HG03159 (cell line): ENCODE data around the gene GABARAPL1.
"Not testable (repeated sequence)": the region's sequence is repeated elsewhere in the genome, so short reads cannot be mapped to it uniquely, and the experiment has no call there.

Experiments
- ATAC-seq: cut with Tn5 transposase; IDR thresholded peaks from one replicate; pipeline ENCODE4 v1.9.1; 2021; ENCODE audit warnings: mild to moderate bottlenecking, moderate library complexity; ENCODE audit not compliant: unreplicated experiment

The GABARAPL1 gene

DNA sequence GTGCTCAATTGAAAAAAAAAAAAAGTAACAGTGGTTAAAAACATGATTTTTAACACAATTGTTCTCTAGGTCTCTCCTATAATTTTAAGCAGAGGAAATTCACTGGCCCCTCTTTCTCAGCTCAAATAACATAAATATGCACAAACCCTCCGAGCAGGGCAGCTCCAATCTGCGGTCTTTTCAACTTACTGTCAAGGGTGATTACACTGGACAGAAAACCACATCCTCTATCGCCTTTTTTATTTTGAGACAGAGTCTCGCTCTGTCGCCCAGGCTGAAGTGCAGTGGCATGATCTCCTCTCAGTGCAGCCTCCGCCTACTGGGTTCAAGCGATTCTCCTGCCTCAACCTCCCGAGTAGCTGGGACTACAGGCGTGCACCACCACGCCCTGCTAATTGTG is 16.5 kb upstream of the GABARAPL1 start:
- peak; percentile 92 for ATAC-seq

DNA sequence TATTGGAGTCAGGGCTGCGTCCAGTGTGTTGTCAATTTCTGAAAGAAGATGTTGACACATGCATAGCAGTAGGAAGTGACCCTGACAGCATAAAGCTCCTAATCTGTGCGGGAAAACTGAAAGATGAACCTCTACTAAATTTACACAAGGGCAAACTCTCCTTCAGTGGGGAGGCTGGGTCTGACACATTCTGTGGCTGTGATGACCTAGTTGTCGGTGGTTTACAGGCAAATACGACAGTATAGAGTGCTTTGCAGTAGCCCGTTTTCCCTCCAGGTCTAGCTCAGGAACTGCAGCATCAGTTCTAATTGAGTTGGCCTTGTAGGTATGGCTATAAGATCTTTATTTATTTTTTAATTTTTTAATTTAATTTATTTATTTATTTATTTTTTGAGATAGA is 14.8 kb upstream of the GABARAPL1 start:
- no peak for ATAC-seq

DNA sequence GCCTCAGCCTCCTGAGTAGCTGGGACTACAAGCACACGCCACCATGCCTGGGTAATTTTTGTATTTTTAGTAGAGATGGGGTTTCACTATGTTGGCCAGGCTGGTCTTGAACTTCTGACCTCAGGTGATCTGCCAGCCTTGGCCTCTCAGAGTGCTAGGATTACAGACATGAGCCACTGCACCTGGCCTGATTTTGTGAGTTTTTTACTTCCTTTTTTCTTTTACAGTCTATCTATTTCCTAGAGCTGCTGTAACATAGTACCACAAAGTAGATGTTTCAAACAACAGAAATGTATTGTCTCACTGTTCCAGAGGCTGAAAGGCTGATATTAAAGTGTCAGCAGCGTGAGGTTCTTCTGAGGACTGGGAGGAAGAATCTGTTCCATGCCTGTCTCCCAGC is 8.2 kb upstream of the GABARAPL1 start:
- not testable (repeated sequence) for ATAC-seq

DNA sequence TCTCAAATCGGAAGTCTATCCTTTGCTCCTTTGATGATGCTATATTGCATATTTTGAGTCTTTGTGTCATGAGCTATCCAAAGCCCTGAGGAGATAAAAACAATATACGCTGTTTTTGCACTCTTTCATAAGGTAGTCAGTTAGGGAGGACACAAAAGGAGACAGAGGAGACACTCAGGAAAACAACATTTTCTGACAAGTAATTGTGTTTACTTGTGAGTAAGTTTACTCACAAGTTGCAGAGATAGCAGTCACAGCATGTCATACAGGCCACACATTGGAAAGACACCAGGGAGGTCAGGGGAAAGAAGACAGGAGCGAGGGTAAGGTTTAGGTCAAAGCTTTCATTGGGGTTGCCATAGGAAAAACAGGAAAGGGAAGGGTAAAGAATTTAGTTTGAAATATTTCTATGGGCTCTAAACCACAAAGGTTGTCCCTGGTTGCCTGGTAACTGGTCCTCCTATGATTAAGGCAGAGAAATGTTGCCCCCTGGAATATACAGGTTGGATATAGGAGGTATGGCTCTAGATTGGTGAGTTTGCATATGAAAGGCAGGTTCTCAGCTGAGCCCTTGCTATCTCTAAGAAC is 7.4 kb upstream of the GABARAPL1 start:
- no peak for ATAC-seq

DNA sequence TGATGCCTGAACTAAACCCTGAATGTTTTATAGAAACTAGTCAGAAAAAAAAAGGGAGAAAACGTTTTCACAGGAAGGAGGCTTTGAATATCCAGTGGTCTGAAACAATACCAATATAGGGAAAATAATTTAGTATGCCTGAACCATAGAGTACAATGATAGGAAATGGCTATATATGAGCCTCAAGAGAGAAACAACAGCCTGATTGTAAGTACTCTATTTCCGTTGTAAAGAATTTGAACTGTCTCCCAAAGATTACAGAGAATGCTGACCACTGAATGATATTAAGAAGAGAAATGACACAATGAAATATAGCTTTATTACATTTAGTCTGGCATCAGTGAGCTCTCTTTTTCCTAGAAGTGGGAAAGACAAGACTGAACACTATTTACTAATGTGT is 5.5 kb upstream of the GABARAPL1 start:
- ATAC-seq, result no peak

DNA sequence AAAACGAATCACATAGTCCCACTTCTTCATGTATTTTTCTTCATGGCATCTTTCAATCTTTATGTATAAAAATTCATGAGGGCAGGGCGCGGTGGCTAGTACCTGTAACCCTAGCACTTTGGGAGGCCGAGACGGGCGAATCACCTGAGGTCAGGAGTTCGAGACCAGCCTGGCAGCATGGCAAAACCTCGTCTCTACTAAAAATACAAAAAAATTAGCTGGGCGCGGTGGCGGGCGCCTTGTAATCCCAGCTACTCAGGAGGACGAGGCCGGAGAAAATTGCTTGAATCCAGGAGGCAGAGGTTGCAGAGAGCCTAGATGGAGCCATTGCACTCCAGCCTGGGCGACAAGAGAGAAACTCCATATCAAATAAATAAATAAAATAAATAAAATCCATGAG is 2.5 kb upstream of the GABARAPL1 start:
- ATAC-seq, result no peak

DNA sequence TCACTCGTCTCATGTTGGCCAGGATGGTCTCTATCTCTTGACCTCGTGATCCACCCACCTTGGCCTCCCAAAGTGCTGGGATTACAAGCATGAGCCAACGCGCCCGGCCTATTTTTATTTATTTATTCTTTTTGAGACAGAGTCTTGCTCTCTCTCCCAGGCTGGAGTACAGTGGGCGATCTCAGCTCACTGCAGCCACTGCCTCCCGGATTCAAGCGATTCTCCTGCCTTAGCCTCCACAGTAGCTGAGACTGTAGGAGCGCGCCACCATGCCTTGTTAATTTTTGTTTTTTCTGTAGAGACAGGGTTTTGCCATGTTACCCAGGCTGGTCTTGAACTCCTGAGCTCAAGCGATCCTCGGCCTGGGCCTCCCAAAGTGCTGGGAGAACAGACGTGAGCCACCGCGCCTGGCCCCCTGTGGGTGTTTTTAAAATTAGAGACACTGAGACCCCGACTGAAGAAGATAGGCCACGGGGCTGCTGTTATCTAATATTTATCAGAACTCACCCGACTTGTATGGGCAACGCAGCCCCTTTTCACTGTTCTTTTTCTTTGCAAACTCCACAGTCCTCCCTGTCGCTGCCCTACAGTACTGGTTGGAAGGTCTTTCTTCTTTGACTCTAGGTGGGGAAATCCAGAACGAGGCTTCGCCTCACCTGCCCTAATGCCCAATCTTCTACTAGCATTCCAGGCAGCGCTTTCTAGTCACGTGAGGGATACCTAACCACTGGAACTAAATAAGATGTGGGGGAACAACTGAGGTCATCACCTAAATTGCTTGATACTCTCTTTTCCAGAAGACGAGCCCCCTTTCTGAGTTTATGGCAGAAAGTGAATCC is 1.4 kb upstream of the GABARAPL1 start:
- no peak for ATAC-seq

DNA sequence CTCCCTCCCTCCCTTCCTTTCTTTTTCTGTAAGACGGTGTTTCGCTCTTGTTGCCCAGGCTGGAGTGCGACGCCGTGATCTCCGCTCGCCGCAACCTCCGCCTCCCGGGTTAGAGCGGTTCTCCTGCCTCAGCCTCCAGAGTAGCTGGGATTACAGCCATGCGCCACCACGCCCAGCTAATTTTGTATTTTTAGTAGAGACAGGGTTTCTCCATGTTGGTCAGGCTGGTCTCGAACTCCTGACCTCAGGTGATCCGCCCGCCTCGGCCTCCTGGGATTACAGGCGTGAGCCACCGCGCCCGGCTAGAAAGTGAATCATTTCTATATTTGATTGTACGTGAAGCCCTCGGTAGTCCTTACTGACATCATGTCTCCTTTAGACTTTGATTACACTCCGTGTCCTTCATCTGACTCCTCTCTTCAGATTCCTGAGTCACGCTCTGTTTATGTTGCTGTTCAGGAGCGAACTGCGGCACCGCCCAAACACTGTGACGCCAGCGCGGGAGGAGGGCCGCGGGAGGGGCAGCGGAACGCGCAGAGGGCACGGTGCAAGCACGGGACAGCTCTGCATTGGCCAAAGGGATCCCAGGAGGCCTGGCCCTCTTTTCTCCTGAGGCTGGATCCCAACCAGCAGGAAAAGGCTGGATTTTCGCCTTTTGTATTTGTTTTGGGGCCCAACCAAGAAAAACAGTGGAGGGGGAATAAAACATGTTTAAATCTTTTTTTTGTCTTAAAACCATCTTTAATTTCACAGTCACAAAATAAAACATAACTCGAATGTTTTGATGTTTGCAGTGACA is 538 bp upstream of the GABARAPL1 start:
- ATAC-seq, result no peak

DNA sequence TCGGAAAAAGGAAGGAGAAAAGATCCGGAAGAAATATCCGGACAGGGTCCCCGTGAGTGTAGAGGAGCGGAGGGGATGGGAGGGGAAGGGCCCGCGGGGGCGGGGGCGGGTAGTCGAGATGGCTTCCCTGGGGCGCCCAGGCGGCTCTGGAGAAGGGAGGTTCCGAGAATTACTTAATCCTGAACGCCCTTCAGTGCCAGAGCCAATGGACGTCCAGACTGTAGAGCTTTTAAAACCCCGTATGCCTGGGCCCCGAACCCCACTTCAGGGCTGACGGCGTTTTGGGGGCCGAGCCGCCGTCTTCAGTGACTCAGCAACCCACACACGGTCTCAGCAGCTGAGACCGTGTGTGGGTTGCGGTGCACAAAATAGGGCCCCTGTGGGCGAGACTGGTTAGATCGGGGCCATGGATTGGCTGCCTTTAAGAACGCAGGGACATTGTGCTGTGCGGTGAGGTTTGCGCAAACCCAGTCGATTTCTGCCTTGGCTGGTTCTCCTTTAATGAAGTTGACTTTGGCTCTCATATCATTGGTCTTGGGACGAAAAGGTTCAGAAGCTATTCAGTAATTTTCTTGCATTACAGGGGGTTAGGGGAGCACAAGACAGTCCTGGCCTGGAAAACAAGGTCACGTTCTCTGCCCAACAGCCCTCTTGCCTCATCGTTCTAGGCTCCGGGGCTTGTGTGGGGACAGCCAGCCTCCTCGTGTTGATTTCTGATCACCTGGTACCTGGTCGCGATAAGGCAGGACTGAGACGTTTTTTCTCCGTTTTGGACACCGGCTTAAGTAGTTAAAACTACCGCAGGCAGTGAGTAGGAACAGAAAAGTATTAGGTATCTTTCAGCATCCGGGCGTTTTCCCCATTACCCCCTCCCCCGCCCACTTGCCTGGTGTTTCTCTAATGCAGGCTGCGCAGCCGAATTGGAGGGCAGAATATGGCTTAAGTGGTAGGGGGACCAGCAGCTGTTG is 775 bp downstream of the GABARAPL1 start:
- ATAC-seq, result peak; percentile 39

DNA sequence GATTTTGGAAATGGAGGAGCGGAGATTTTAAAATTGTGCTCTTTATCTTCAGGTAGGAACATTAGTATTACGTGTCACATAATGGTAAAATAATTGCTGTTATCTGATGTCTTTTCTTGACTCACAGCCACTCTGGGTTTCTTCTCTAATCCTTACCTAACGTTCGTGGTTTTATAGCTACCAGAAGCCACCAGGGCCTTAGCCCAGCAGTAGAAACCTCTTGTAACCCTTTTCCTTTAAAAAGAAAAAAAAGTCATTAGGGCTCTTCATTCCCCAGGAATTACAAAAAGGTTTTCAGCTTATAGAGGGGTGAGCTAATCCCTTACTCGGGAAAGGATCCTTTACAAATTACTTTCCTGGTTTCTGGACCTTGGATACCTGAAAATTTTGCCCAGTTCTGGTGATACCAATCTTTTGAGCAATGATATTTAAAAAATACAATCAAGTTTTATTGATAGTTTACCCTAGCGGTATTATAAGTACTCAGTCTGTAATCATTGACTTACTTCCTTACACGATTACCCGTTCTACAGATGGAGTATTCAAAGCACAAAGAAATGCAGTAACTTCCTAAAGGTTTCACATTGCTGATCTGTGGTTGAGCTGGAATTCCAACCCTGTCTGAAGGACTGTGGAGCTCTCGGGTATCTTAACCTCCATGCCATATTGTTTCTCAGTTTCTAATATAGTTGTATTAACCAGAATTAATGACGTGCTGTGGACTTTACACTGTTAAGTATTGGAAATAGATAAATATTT is 1.6 kb downstream of the GABARAPL1 start:
- ATAC-seq, result no peak

DNA sequence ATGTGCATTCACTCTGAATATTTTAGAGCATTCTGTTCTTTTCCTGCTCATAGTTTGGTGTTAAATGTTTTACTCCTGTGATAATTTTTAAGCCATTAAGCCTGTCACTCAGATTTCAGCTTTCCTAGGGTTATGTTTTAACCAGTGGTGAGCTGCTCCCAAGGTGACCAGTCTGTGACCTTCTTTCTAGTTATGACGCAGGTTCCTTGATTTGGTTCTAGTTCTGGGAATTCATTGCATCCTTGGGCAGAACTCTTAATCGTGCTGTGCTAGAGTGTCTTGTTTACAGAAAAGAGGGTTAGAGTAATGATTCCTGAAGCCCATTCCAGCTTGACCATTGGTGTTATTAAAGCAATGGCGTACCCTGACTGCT is 2.2 kb downstream of the GABARAPL1 start:
- ATAC-seq, result no peak

DNA sequence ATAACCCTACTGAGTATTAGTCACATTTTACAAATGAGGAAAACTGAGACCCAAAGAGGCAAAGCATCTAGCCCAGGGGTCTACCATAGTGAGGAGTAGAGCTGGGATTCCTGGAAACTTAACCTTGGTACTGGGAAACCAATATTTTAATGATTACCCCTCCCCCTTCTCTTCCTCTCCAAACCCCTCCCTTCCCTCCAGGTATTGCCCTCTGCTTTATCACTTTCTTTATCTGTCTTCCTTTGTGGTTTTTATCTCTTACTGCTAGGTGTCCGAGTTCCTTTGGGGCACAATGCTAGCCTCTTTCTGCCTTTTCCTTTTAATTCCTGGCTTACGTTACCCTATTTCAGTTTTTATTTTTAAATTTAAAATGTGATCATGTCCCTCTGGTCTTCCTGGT is 2.8 kb downstream of the GABARAPL1 start:
- ATAC-seq, result no peak

DNA sequence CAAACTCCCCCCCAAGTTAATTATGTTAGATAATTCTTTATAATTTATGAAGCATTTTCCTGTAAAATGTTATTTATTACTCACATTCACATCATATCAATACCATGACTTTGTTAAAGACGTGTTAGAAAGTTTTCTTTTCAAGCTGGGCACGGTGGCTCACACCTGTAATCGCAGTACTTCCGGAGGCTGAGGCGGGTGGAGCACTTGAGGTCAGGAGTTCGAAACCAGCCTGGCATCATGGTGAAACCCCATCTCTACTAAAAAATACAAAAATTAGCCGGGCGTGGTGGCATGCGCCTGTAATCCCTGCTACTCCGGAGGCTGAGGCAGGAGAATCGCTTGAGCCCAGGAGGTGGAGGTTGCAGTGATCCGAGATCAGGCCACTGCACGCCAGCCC is 3.3 kb downstream of the GABARAPL1 start:
- ATAC-seq, result not testable (repeated sequence)

DNA sequence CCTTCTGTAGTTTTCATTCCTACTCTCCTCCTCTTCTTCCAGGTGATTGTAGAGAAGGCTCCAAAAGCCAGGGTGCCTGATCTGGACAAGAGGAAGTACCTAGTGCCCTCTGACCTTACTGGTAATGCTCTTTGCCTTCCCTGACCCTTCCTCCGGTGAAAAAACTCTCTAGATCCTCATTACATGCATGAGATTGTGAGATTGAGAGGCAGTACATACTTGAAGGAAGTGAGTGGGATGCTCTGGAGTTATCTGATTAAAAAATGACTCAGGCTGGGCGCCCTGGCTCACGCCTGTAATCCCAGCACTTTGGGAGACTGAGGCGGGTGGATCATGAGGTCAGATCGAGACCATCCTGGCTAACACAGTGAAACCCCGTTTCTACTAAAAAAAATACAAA is 5.3 kb downstream of the GABARAPL1 start:
- no peak for ATAC-seq

DNA sequence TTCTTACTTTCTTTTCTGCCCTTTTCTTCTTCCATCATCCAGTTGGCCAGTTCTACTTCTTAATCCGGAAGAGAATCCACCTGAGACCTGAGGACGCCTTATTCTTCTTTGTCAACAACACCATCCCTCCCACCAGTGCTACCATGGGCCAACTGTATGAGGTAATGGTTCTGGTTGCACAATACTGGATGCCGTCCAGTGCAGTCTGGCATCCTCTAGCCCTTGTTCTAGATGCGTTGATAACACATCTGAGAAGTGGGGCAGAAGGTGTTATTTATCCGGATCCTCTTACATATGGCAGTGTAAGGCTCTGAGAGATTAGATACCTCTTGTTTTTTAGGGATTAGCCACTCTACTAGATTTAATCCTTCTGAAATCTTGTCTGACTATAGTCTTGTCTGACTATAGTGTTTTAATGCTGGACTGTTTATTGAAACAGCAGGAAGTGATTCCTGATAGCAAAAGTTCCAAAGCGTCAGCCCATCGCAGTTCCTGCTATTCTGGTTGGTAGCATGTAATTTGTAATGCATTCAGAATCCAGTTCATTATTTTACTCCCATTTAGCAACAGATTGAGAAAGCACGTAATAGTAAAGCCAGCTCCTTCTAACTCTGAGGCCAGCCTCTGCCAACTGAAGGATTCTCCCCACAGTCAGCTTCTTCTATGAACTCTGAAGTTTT is 7.9 kb downstream of the GABARAPL1 start:
- no peak for ATAC-seq

DNA sequence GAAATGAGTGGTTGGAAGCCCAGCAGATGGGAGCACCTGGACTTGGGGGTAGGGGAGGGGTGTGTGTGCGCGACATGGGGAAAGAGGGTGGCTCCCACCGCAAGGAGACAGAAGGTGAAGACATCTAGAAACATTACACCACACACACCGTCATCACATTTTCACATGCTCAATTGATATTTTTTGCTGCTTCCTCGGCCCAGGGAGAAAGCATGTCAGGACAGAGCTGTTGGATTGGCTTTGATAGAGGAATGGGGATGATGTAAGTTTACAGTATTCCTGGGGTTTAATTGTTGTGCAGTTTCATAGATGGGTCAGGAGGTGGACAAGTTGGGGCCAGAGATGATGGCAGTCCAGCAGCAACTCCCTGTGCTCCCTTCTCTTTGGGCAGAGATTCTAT is 9.2 kb downstream of the GABARAPL1 start:
- no peak for ATAC-seq

DNA sequence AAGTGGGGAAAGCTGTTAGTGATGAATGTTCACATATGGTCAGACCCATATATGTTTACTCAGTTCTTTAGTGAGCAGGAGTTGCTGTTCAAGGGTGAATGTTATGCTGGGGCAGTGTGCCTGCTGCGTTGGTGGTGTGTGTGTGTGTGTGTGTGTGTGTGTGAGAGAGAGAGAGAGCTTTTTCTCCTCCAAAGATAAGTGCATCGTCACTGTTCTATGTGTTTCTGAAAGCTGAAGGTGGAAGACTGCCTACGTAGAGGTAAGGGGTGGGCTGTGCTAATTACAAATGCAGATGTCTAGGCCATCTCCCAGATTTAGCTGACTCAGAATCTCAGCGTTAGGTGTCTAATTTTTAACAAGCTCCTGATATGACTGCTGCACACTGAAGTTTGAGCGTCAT is 10.5 kb downstream of the GABARAPL1 start:
- ATAC-seq, result no peak

DNA sequence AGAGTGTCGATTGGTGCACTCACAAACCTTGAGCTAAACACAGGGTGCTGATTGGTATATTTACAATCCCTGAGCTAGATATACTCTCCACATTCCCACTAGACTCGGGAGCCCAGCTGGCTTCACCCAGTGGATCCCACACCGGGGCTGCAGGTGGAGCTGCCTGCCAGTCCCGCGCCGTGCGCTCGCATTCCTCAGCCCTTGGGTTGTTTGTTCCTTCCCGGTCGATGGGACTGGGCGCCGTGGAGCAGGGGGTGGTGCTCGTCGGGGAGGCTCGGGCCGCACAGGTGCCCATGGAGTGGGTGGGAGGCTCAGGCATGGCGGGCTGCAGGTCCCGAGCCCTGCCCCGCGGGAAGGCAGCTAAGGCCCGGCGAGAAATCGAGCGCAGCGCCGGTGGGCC is 12.7 kb downstream of the GABARAPL1 start:
- not testable (repeated sequence) for ATAC-seq

DNA sequence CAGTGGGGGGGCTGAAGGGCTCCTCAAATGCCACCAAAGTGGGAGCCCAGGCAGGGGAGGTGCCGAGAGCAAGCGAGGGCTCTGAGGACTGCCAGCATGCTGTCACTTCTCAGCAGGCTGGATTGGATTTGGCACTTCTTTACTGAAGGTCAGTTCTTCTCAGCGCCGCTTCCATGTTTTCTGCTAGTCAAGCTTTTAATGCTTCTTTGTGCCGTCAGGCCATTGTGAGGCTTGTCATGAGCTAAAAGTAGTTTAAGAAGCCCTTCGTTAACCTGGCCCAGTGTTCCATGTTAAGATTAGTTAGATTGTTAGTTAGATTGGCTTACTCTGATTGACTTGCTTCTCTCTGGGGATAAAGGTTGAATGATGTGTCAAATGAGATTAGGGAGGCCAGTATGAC is 13.4 kb downstream of the GABARAPL1 start:
- no peak for ATAC-seq
